GM12878 (cell line): ENCODE results near the gene PAX4. TPM values are rescaled to one million over a fixed set of nuclear protein-coding genes. Genes with fewer than 3 reads are reported as not detected.

ENCODE experiments used
- ATAC-seq: fragments of 200-7000 bp; cut with Tn5 transposase; 3 replicates; pipeline ENCODE4 v1.9.1; 2020; ENCODE audit warnings: mild to moderate bottlenecking, moderate library complexity
- BruUV-seq: library from RNA; stranded (reverse); fragments of 400-500 nt; replicated peaks from 2 replicates; lab custom pipeline; 2021; lab: Mats Ljungman, UMichigan
- CTCF ChIA-PET: fragments of 300-600 bp; sonication (Branson Sonifier 250); formaldehyde crosslinking; extraction: SDS; loops from one replicate; lab custom pipeline; 2021; ENCODE audit warnings: inconsistent platforms; lab: Yijun Ruan, JAX
- POLR2A ChIA-PET: fragments of 350-600 bp; formaldehyde crosslinking; extraction: SDS; loops from one replicate; lab custom pipeline; 2021; ENCODE audit warnings: inconsistent platforms; lab: Charles Lee
- RAD21 ChIA-PET: fragments of 300-600 bp; sonication (Branson Sonifier 250); formaldehyde crosslinking; loops from one replicate; lab custom pipeline; 2023; ENCODE audit warnings: antibody characterized with exemption; ENCODE audit not compliant: unreplicated experiment; lab: Charles Lee
- SMC1A ChIA-PET: fragments of 300-600 bp; sonication (Branson Sonifier 250); formaldehyde crosslinking; loops from one replicate; lab custom pipeline; 2023; ENCODE audit not compliant: unreplicated experiment, uncharacterized antibody; lab: Charles Lee
- DNase-seq: peaks from one replicate; pipeline ENCODE4 v3.0.0-alpha.2; 2011; ENCODE audit warnings: low read depth, low spot score
- FAIRE-seq: peaks from 3 replicates; lab custom pipeline; 2011; peaks lifted over from hg19 to GRCh38; lab: Jason Lieb, UNC
- H2AFZ ChIP-seq: 2 replicates; pipeline ENCODE4 v1.6.0; 2011; ENCODE audit warnings: low read depth, low read length, control low read depth; ENCODE audit not compliant: control insufficient read depth
- H3K27ac ChIP-seq: 2 replicates; pipeline ENCODE4 v1.5.1; 2011; ENCODE audit warnings: control low read depth; ENCODE audit not compliant: control insufficient read depth, insufficient read depth
- H3K27me3 ChIP-seq, 2 experiments: replicated peaks in 1 of 2; 2 replicates each; pipeline versions ENCODE4 v1.6.0 to v1.6.1; 2011; ENCODE audit warnings: low read length in 1 of 2; ENCODE audit not compliant: control insufficient read depth in 2 of 2, insufficient read depth in 2 of 2
- H3K36me3 ChIP-seq, 2 experiments: 2 replicates each; pipeline ENCODE4 v1.5.1; 2011; ENCODE audit warnings: low read length in 1 of 2; ENCODE audit not compliant: control insufficient read depth in 2 of 2, insufficient read depth in 2 of 2
- H3K4me1 ChIP-seq: 2 replicates; pipeline ENCODE4 v1.6.1; 2011; ENCODE audit warnings: mild to moderate bottlenecking, low read length, moderate library complexity, mixed read lengths; ENCODE audit not compliant: control insufficient read depth, insufficient read depth
- H3K4me2 ChIP-seq: 2 replicates; pipeline ENCODE4 v1.6.0; 2011; ENCODE audit warnings: control low read depth; ENCODE audit not compliant: control insufficient read depth, insufficient read depth
- H3K4me3 ChIP-seq: fragments of 200-600 bp; sonication (generic); 2 replicates; pipeline ENCODE4 v1.5.1; 2016
- H3K79me2 ChIP-seq: 2 replicates; pipeline ENCODE4 v1.6.0; 2011; ENCODE audit warnings: low read length; ENCODE audit not compliant: control insufficient read depth, insufficient read depth
- H3K9ac ChIP-seq: 2 replicates; pipeline ENCODE4 v1.8.0; 2011; ENCODE audit warnings: low read length, control low read depth, mixed read lengths; ENCODE audit not compliant: control insufficient read depth, insufficient read depth
- H3K9me3 ChIP-seq: replicated peaks from 3 replicates; pipeline ENCODE4 v1.5.1; 2011; ENCODE audit warnings: mild to moderate bottlenecking, low read length; ENCODE audit not compliant: control insufficient read depth, insufficient read depth
- H4K20me1 ChIP-seq: 2 replicates; pipeline ENCODE4 v1.6.0; 2011; ENCODE audit not compliant: control insufficient read depth, insufficient read depth
- ATF7 ChIP-seq: fragments of 450-650 bp; IDR thresholded peaks from 2 replicates; pipeline ENCODE4 v1.6.1; 2016; ENCODE audit warnings: low read depth, mild to moderate bottlenecking
- CBFB ChIP-seq: IDR thresholded peaks from 2 replicates; pipeline ENCODE4 v1.6.1; 2016; ENCODE audit warnings: antibody characterized with exemption, low read depth
- CBX5 ChIP-seq: sonication (generic); IDR thresholded peaks from 2 replicates; pipeline ENCODE4 v1.6.1; 2016; ENCODE audit warnings: low read depth, moderate library complexity, mild to moderate bottlenecking, inconsistent platforms
- CHD2 ChIP-seq: IDR thresholded peaks from 2 replicates; pipeline ENCODE4 v1.6.1; 2011; ENCODE audit warnings: low read depth, low read length, improper control_type of control experiment, borderline replicate concordance
- HCFC1 ChIP-seq: fragments of 150-350 bp; IDR thresholded peaks from 2 replicates; pipeline ENCODE4 v1.6.1; 2014; ENCODE audit warnings: low read length
- HDGF ChIP-seq: fragments of 450-650 bp; IDR thresholded peaks from 2 replicates; pipeline ENCODE4 v1.6.1; 2016; ENCODE audit warnings: antibody characterized with exemption
- MAX ChIP-seq: IDR thresholded peaks from 2 replicates; pipeline ENCODE4 v1.6.1; 2012; ENCODE audit warnings: low read depth, low read length, improper control_type of control experiment
- MEF2B ChIP-seq: fragments of 450-650 bp; IDR thresholded peaks from 2 replicates; pipeline ENCODE4 v1.6.1; 2018; ENCODE audit warnings: mild to moderate bottlenecking, moderate library complexity; ENCODE audit not compliant: partially characterized antibody, poor library complexity, severe bottlenecking
- MTA2 ChIP-seq: fragments of 450-650 bp; IDR thresholded peaks from 2 replicates; pipeline ENCODE4 v1.6.1; 2016; ENCODE audit warnings: low read depth, mild to moderate bottlenecking, moderate library complexity
- PBX3 ChIP-seq: IDR thresholded peaks from 2 replicates; pipeline ENCODE4 v1.6.1; 2011; ENCODE audit warnings: mild to moderate bottlenecking, low read depth, low read length, moderate library complexity; ENCODE audit not compliant: insufficient replicate concordance
- PRDM15 ChIP-seq: fragments of 450-650 bp; formaldehyde crosslinking; IDR thresholded peaks from 2 replicates; pipeline ENCODE4 v1.4.0; 2020; ENCODE audit warnings: mild to moderate bottlenecking, moderate library complexity
- ZBED1 ChIP-seq: IDR thresholded peaks from 2 replicates; pipeline ENCODE4 v1.6.1; 2016; ENCODE audit warnings: borderline replicate concordance
- WGBS: methylation state at CpG from one replicate; pipeline ENCODE4 v1.1.6; 2016; ENCODE audit warnings: low lambda C conversion rate; ENCODE audit not compliant: insufficient replicate concordance, insufficient coverage; ENCODE audit errors: missing lambda C conversion rate; 5-methylcytosine and 5-hydroxymethylcytosine counted together
- in situ Hi-C: fragments of 300-500 bp; cut with MboI; formaldehyde crosslinking; loops from 9 replicates; pipeline ENCODE4 v1.14.3; 2018; ENCODE audit warnings: mixed read lengths
- intact Hi-C: fragments of 100-400 bp; cut with micrococcal nuclease; formaldehyde crosslinking; loops from one replicate; pipeline ENCODE4 v1.14.2; 2022; ENCODE audit not compliant: unreplicated experiment
- polyA plus RNA-seq, 11 experiments: library from polyadenylated mRNA; depleted of rRNA in 4 of 11; unstranded in 6 of 11; stranded (reverse) in 5 of 11; fragments of >200 nt; fragmentation: Nextera tagmentation in 4 of 11; fragmentation: Illumina TruSeq in 1 of 11; extraction: Ambion mirVana in 4 of 11; extraction: Trizol in 1 of 11; gene quantifications; 1 replicate in 1 of 11; 2 replicates in 10 of 11; pipeline versions ENCODE4 v1.2.1 to v1.2.3, GENCODE V29; 2011 to 2016; ENCODE audit warnings: inconsistent platforms in 2 of 11, missing spikeins in 2 of 11, low read depth in 1 of 11
- total RNA-seq, 4 experiments: library from RNA; depleted of rRNA in 3 of 4; stranded (reverse); fragments of >200 nt in 3 of 4; fragmentation: Illumina TruSeq in 1 of 4; extraction: Trizol in 1 of 4; gene quantifications; 2 replicates each; pipeline versions ENCODE4 v1.2.1 to v1.2.3, GENCODE V29; 2013 to 2021

The PAX4 gene
- total and polyA plus RNA-seq, 10 of the 15 experiments (the other 5 are each of a cell fraction or from before 2014, with no cell fraction given) = 0.27 TPM; not detected in 9

GRCh38 chr7:127644484-127644883 lies 26.5 kb upstream of the PAX4 start:
- Histone ChIP-seq H3K36me3 (no peaks in the 10 kb centered on the region), H3K9ac (no peak overlapping the region), H3K27ac (no peak overlapping the region), H3K79me2 (no peaks in the 10 kb centered on the region), H3K4me3 (no peak overlapping the region), H4K20me1 (no peaks in the 10 kb centered on the region), H3K27me3 (no peaks in the 10 kb centered on the region), H3K4me1 (no peaks in the 10 kb centered on the region), H2AFZ (no peak overlapping the region), H3K4me2 (no peak overlapping the region), H3K9me3 (no peaks in the 10 kb centered on the region)
- in situ Hi-C loops (no loop called here), intact Hi-C loops (no loop called here)
- WGBS = 50% methylated on average over 2 of the region's 2 CpGs
- FAIRE-seq = no peak
- DNase-seq = no peak
- ChIA-PET RAD21 (interaction anchor here (0.6 kb wide), 1 partner anchor 14 kb away, joined by 4 read pairs; no protein-coding TSS in a partner anchor), POLR2A (no interaction called here), CTCF (no interaction called here), SMC1A (interaction anchor here (1.1 kb wide), 1 partner anchor 22 kb away, joined by 3 read pairs; no protein-coding TSS in a partner anchor)
- no TSS peak for BruUV-seq
- TF ChIP-seq CBFB = no peak
- no peak for TF ChIP-seq MAX
- TF ChIP-seq MEF2B = no peak
- no peak for TF ChIP-seq ZBED1
- no peak for TF ChIP-seq PBX3
- TF ChIP-seq MTA2 = no peak
- TF ChIP-seq CHD2 = no peak
- no peak for TF ChIP-seq HCFC1
- no peak for TF ChIP-seq HDGF
- TF ChIP-seq PRDM15 (CRISPR knock-in tag) = no peak
- TF ChIP-seq ATF7 = no peak
- no peak for TF ChIP-seq CBX5
- ATAC-seq = no peak
